Measurements from ENCODE around the gene PNPLA1.

PNPLA1 gene

DNA sequence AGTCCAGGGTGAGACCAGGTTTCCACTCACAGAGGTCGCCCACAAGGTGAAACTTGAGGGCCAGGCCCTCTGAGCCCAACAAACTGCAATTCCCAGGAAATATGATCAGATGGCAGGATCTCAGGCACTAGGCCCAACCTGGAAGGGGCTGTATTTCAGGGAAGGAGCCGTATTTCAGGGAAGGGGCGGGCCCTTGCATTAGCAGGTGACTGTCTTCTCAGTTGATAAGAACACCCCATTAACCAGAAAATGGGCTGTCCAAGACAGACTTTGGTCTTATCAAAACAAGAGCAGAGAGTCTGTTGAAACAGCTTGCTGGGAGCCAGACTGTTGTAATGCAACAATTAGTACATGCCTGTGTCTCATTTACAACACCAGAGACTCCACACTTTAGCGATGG, 77.8 kb downstream of the PNPLA1 start:
- no peaks in the 10 kb centered on the region for H3K36me3 ChIP-seq (ENCODE audit: insufficient read depth, low read length)
- no peaks in the 10 kb centered on the region for H3K79me2 ChIP-seq (ENCODE audit: control insufficient read depth, insufficient read depth, low read length, unreplicated experiment)
- peaks cover 17% of the 10 kb centered on the region for H3K4me1 ChIP-seq (ENCODE audit: control insufficient read depth, insufficient read depth, low read length, unreplicated experiment)
- no peak overlapping the region for H2AFZ ChIP-seq (ENCODE audit: low read length, unreplicated experiment)
- H3K27me3 ChIP-seq (ENCODE audit: insufficient read depth, low read length) = no peaks in the 10 kb centered on the region
- H3K4me3 ChIP-seq (ENCODE audit: low read depth, low read length) = no peak overlapping the region
- H3K27ac ChIP-seq (ENCODE audit: low read depth, low read length) = no peak overlapping the region

DNA sequence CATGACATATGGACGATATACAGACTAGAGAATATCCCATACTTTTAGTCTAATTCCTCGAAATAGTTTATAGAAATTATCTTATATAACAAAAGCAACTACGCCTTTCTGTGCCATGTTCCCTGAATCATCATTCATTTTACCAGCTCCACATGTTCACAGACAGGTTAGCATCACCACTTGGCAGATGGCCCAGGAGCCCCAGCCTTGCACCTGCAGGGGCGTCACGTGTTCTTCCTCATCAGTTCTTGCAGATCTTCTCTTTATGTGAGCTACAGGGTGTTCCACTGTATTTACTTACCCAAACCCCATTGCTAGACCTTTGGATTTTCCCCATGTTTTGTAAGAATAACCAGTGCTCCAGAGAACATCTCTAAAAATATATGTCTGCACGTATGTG, 79.4 kb downstream of the PNPLA1 start:
- Histone ChIP-seq H3K27me3 (ENCODE audit: insufficient read depth, low read length) (no peaks in the 10 kb centered on the region), H3K4me3 (ENCODE audit: low read depth, low read length) (no peak overlapping the region), H3K79me2 (ENCODE audit: control insufficient read depth, insufficient read depth, low read length, unreplicated experiment) (no peaks in the 10 kb centered on the region), H2AFZ (ENCODE audit: low read length, unreplicated experiment) (no peak overlapping the region), H3K36me3 (ENCODE audit: insufficient read depth, low read length) (no peaks in the 10 kb centered on the region), H3K4me1 (ENCODE audit: control insufficient read depth, insufficient read depth, low read length, unreplicated experiment) (peaks cover 17% of the 10 kb centered on the region), H3K27ac (ENCODE audit: low read depth, low read length) (no peak overlapping the region)

DNA sequence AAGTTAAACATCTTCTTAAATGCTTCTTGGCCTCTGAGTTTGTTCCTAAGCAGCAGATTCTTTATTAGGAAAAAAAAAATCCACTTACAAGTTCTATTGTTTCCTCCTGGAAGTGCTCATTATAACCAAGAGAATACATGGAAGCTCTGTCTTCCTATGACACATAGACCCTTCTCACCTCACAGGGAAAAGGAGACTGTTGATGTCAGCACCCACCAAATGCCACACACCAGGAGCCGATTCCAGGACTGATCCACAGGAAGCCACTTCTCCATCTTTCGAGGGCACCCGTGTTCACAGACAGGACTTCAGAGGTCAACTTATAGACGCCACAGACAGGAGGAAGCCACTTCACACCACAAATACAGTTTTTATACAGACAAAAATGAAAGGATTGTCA, 80.2 kb downstream of the PNPLA1 start:
- H3K27me3 ChIP-seq (ENCODE audit: insufficient read depth, low read length) = no peaks in the 10 kb centered on the region
- H3K4me3 ChIP-seq (ENCODE audit: low read depth, low read length) = no peak overlapping the region
- H3K27ac ChIP-seq (ENCODE audit: low read depth, low read length) = peak overlapping the region; percentile 75
- H3K4me1 ChIP-seq (ENCODE audit: control insufficient read depth, insufficient read depth, low read length, unreplicated experiment) = peaks cover 17% of the 10 kb centered on the region
- H2AFZ ChIP-seq (ENCODE audit: low read length, unreplicated experiment) = peak overlapping the region; percentile 82
- H3K79me2 ChIP-seq (ENCODE audit: control insufficient read depth, insufficient read depth, low read length, unreplicated experiment) = no peaks in the 10 kb centered on the region
- H3K36me3 ChIP-seq (ENCODE audit: insufficient read depth, low read length) = no peaks in the 10 kb centered on the region

DNA sequence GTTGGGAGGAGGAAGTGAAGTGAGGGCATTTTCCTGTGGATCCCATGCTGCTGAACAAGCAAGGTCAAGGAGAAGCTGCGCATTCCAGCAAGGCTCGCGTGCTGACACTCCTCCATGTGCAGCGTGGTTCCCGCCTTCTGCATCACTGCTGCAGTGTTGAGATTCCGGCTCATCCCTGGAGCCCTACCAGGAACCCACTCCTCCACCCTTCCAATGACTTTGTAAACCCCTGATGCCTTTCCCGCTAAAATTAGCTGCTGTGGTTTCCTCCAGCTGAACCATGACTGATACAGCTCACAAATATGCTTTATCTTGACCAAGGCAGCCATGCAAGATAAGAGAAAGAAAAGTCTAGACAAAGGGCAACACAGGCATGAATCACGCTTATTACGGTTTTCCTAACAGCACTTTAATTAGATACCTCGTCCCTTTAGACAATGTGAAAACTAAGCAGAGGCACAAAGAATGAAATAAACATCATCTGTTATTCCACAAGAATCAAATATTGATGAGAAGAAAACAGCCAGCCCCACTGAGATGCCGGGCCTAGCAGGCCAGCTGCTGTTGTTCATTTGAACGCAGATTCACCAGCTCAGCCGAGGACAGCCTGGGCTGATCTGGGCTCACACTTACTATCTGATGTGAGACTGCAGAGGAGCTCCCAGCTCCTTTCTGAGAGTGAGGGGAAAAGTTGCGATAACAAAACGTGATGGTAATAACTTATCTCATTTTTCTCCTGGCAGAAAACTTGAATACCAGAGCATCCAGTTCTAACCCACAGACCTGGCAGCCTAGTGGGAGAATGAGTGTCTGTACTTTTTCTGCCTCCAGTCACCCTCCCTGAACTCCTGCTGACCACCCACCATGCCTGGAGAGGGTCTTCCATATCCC, 81.1 kb downstream of the PNPLA1 start:
- no peaks in the 10 kb centered on the region for H3K36me3 ChIP-seq (ENCODE audit: insufficient read depth, low read length)
- H3K27me3 ChIP-seq (ENCODE audit: insufficient read depth, low read length) = no peaks in the 10 kb centered on the region
- H3K79me2 ChIP-seq (ENCODE audit: control insufficient read depth, insufficient read depth, low read length, unreplicated experiment) = no peaks in the 10 kb centered on the region
- peak overlapping the region; percentile 75 for H3K27ac ChIP-seq (ENCODE audit: low read depth, low read length)
- peak overlapping the region; percentile 29; the same call in 1 of the 2 replicates for H3K4me3 ChIP-seq (ENCODE audit: low read depth, low read length)
- peaks cover 17% of the 10 kb centered on the region for H3K4me1 ChIP-seq (ENCODE audit: control insufficient read depth, insufficient read depth, low read length, unreplicated experiment)
- peak overlapping the region; percentile 82 for H2AFZ ChIP-seq (ENCODE audit: low read length, unreplicated experiment)

DNA sequence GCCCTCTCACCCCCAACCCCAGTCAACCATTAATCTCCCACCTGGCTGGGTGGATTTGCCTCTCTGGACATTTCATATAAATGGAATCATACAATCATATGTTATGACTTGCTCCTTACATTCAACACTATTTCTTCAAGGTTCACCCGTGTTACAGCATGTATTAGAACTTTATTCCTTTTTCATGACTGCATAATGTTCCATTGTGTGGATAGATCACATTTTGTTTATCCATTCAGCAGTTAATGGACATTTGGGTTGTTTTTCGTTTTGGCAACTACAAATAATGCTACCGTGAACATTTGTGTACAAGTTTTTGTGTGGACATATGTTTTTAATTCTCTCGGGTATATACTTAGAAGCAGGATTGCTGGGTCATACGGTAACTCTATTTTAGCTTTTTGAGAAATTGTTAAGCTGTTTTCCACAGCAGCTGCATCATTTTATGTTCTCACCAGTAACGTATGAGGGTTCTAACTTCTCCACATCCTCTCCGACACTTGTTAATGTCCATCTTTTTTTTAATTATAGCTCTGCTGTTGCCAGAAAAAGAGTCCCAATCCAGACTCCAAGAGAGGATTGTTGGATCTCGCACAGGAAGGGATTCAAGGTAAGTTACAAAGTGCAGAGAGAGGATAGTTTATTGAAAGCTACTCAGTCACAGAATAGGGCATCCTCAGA, 82.8 kb downstream of the PNPLA1 start:
- Histone ChIP-seq H3K36me3 (ENCODE audit: insufficient read depth, low read length) (no peaks in the 10 kb centered on the region), H3K27me3 (ENCODE audit: insufficient read depth, low read length) (no peaks in the 10 kb centered on the region), H2AFZ (ENCODE audit: low read length, unreplicated experiment) (no peak overlapping the region), H3K4me1 (ENCODE audit: control insufficient read depth, insufficient read depth, low read length, unreplicated experiment) (peaks cover 17% of the 10 kb centered on the region), H3K27ac (ENCODE audit: low read depth, low read length) (no peak overlapping the region), H3K4me3 (ENCODE audit: low read depth, low read length) (no peak overlapping the region), H3K79me2 (ENCODE audit: control insufficient read depth, insufficient read depth, low read length, unreplicated experiment) (no peaks in the 10 kb centered on the region)

DNA sequence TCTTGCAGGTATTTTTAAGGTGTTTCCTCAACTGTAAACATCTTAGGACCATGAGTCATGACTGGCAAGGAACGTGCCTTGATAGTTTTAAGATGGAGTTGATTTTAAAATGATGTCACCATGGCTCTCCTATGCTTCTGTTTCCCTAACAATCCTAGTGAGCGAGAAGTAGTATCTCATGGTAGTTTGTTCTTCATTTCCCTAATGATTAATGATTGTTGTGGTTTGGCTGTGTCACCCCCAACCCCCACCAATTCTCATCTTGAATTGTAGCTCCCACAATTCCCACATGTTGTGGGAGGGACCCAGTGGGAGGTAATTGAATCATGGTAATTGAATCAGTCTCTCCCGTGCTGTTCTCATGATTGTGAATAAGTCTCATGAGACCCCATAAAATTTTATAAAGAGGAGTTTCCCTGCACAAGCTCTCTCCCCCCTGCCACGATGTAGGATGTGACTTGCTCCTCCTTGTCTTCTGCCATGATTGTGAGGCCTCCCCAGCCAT, 83.6 kb downstream of the PNPLA1 start:
- H3K27ac ChIP-seq (ENCODE audit: low read depth, low read length) = no peak overlapping the region
- H2AFZ ChIP-seq (ENCODE audit: low read length, unreplicated experiment) = no peak overlapping the region
- peaks cover 23% of the 10 kb centered on the region for H3K4me1 ChIP-seq (ENCODE audit: control insufficient read depth, insufficient read depth, low read length, unreplicated experiment)
- no peaks in the 10 kb centered on the region for H3K79me2 ChIP-seq (ENCODE audit: control insufficient read depth, insufficient read depth, low read length, unreplicated experiment)
- H3K27me3 ChIP-seq (ENCODE audit: insufficient read depth, low read length) = no peaks in the 10 kb centered on the region
- no peaks in the 10 kb centered on the region for H3K36me3 ChIP-seq (ENCODE audit: insufficient read depth, low read length)
- no peak overlapping the region for H3K4me3 ChIP-seq (ENCODE audit: low read depth, low read length)

DNA sequence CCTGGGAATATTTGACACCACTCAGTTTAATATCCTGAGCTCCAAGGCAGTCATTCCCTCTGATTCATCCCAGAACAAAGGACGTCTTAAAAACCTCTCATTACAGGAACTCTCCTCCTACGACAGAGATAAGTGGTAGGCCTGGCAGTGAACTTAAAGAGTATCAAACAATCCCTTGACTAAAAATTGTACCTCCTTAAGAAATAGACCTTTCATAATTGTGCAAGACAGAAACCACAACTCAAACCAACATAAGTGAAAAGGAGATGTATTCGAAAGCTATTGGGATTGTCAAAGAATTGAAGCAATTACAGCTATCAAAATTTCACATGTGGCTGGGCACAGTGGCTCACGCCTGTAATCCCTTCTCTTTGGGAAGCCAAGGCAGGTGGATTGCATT, 86.0 kb downstream of the PNPLA1 start:
- H3K79me2 ChIP-seq (ENCODE audit: control insufficient read depth, insufficient read depth, low read length, unreplicated experiment) = no peaks in the 10 kb centered on the region
- H3K4me1 ChIP-seq (ENCODE audit: control insufficient read depth, insufficient read depth, low read length, unreplicated experiment) = peaks cover 23% of the 10 kb centered on the region
- H3K27ac ChIP-seq (ENCODE audit: low read depth, low read length) = no peak overlapping the region
- no peaks in the 10 kb centered on the region for H3K36me3 ChIP-seq (ENCODE audit: insufficient read depth, low read length)
- H3K4me3 ChIP-seq (ENCODE audit: low read depth, low read length) = no peak overlapping the region
- H2AFZ ChIP-seq (ENCODE audit: low read length, unreplicated experiment) = no peak overlapping the region
- no peaks in the 10 kb centered on the region for H3K27me3 ChIP-seq (ENCODE audit: insufficient read depth, low read length)

DNA sequence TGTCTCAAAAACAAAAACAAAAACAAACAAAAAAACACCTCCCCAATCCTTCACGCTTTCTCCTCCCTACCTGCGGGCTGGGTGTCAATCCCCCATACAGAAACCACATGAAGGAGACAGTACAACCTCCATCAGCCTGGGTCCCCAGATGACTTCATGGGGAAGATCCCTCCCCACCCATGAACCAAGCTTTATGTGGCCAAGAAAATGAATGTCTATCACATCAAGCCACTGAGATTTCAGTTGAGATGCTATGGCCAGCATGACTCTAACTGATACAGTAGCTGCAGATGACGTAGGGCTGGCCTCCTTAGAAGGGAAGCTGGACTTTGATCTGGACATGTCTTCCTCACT, 88.0 kb downstream of the PNPLA1 start:
- Histone ChIP-seq H3K27me3 (ENCODE audit: insufficient read depth, low read length) (no peaks in the 10 kb centered on the region), H3K36me3 (ENCODE audit: insufficient read depth, low read length) (no peaks in the 10 kb centered on the region)

More for the DNA sequence above, 88.0 kb downstream of the PNPLA1 start:
- no peak overlapping the region for H3K27ac ChIP-seq (ENCODE audit: low read depth, low read length)
- no peak overlapping the region for H2AFZ ChIP-seq (ENCODE audit: low read length, unreplicated experiment)
- H3K79me2 ChIP-seq (ENCODE audit: control insufficient read depth, insufficient read depth, low read length, unreplicated experiment) = no peaks in the 10 kb centered on the region
- H3K4me3 ChIP-seq (ENCODE audit: low read depth, low read length) = no peak overlapping the region
- peaks cover 18% of the 10 kb centered on the region for H3K4me1 ChIP-seq (ENCODE audit: control insufficient read depth, insufficient read depth, low read length, unreplicated experiment)

Data from ACC112 (cell line).